Fibroblast of mammary gland (primary cell): ENCODE data around the gene LSR.

ENCODE experiments used
- DNase-seq: peaks from one replicate; pipeline ENCODE4 v3.0.0-alpha.2; 2010; ENCODE audit warnings: low read depth
- H3K4me3 ChIP-seq: 2 replicates; pipeline ENCODE4 v1.5.1; 2011; ENCODE audit warnings: low read depth, mild to moderate bottlenecking, low read length, moderate library complexity; ENCODE audit not compliant: control insufficient read depth
- TF ChIP-seq, protein P1 (sequence below): conservative IDR thresholded peaks from 2 replicates; pipeline ENCODE4 v1.5.1; 2011; ENCODE audit warnings: low read depth, low read length, inconsistent platforms; ENCODE audit not compliant: control insufficient read depth, insufficient read depth

Gene LSR

DNA sequence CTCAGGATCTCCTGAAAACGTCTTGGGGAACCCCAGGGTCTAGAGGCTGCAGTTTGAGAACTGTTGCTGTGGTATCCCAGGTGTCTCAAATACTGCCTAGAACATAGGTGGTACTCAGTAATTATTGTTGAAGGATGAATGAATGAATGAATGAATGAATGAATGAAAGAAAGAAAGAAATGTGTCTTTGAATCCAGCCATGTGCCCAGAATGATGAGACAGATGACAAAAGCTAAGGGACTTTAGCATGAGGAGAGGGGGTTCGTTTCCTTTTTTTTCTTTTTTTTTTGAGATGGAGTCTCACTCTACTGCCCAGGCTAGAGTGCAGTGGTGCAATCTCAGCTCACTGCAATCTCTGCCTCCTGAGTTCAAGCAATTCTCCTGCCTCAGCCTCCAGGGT, 7.8 kb downstream of the LSR start:
- H3K4me3 ChIP-seq: no peak overlapping the region
- TF ChIP-seq, protein P1, sequence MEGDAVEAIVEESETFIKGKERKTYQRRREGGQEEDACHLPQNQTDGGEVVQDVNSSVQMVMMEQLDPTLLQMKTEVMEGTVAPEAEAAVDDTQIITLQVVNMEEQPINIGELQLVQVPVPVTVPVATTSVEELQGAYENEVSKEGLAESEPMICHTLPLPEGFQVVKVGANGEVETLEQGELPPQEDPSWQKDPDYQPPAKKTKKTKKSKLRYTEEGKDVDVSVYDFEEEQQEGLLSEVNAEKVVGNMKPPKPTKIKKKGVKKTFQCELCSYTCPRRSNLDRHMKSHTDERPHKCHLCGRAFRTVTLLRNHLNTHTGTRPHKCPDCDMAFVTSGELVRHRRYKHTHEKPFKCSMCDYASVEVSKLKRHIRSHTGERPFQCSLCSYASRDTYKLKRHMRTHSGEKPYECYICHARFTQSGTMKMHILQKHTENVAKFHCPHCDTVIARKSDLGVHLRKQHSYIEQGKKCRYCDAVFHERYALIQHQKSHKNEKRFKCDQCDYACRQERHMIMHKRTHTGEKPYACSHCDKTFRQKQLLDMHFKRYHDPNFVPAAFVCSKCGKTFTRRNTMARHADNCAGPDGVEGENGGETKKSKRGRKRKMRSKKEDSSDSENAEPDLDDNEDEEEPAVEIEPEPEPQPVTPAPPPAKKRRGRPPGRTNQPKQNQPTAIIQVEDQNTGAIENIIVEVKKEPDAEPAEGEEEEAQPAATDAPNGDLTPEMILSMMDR: no peak
- DNase-seq: no peak

DNA sequence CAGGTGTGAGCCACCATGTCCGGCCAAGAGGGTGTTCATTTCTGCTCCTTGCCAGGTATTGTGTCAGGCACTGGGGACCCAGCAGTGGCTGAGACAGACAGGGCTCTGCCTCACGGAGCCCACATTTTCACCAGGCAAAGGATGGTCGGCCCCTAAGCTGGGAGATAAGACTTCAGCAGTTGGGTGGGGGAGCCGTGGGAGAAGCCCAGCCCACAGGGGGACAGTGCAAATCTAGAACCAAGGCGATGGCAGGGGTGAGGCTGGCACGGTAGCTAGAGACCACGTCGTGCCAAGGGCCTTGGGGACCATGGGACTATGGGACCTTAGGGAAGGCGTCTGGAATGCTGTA, 8.3 kb downstream of the LSR start:
- TF ChIP-seq, protein P1: no peak
- DNase-seq: no peak
- no peak overlapping the region for H3K4me3 ChIP-seq

DNA sequence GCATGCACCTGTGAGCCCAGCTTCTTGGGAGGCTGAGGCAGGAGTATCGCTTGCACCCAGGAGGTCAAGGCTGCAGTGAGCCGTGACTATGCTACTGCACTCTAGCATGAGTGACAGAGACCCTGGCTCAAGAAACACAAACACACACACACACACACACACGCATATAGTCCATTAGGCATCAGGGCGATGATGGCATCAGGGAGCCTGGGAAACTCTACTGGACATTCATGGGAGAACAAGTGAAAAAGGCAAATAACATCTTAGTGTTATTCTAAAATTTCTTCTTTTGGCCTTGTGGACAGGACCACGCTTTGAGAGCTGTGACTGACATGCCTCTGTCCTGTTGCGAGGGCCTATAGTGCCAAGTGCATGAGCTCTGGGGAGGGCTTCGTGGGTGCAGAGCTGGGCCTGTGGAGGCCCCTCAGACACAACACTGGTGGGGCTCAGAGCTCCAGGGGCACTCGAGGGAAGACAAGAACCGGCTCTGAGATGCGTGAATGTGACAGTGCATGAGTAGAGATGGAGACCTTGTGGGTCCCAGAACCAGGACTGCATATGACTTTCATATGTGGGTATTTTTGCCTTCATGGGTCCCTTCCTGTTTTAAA, 12.0 kb downstream of the LSR start:
- TF ChIP-seq, protein P1: no peak
- no peak for DNase-seq

DNA sequence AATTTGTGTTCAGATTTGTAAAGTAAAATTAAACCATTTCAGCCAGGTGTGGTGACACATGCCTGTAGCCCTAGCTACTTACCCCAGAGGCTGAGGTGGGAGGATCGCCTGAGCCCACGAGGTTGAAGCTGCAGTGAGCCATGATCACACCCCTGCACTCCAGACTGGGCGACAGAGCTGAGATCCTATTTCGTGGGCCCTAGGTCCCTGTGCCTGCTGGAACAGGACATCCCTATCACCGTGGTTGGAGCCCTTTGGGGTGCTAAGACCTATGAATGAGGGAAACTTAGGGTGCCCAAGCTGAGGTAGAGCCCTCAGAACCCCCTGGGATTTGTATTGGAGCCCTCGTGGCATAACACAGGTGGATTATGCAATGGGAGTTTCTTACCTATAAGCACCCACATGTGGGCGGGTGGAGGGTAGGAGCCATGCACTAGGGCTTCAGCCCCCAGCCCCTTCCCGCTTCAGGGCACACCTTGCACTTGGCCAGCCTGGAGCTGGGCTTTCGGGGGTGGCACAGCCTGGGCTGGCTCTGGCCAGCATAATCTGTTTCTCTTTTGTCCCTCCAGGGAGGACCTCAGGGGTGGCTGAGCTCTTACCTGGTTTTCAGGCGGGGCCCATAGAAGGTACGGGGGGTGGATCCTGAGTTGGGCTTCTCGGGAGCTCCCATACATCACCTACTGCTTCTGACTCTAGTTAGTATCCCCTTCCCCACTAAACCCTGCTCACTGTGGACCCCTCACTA, 12.7 kb downstream of the LSR start:
- TF ChIP-seq, protein P1: no peak
- no peak overlapping the region for H3K4me3 ChIP-seq
- DNase-seq: no peak

More for the DNA sequence above, 12.0 kb downstream of the LSR start:
- no peak overlapping the region for H3K4me3 ChIP-seq

DNA sequence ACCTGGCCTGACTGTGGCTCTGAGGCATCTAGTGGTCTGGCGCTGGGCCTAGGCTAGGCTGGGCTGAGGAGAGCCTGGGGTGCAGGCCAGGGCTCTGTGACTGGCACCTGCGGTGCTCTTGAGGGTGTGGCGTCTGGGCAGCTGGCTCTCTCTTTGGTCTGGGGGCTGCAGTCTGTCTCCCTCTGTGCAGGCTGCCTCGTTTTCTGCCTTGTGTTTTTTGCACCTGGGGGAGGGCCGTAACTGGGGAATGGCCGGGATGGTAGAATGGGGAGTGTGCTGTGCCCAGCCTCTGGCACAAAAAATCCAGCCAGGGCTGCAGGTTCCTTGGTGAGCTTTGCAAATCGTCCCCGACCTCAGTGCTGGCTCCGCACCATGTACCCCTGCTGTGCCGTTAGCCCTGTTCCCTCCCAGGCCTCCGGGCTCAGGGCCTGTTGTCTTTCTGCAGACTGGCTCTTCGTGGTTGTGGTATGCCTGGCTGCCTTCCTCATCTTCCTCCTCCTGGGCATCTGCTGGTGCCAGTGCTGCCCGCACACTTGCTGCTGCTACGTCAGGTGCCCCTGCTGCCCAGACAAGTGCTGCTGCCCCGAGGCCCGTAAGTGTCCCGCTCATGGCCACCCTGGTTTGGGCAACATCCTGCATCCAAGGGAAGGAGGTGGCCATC, 13.4 kb downstream of the LSR start:
- DNase-seq: no peak
- TF ChIP-seq, protein P1: no peak
- H3K4me3 ChIP-seq: no peak overlapping the region

DNA sequence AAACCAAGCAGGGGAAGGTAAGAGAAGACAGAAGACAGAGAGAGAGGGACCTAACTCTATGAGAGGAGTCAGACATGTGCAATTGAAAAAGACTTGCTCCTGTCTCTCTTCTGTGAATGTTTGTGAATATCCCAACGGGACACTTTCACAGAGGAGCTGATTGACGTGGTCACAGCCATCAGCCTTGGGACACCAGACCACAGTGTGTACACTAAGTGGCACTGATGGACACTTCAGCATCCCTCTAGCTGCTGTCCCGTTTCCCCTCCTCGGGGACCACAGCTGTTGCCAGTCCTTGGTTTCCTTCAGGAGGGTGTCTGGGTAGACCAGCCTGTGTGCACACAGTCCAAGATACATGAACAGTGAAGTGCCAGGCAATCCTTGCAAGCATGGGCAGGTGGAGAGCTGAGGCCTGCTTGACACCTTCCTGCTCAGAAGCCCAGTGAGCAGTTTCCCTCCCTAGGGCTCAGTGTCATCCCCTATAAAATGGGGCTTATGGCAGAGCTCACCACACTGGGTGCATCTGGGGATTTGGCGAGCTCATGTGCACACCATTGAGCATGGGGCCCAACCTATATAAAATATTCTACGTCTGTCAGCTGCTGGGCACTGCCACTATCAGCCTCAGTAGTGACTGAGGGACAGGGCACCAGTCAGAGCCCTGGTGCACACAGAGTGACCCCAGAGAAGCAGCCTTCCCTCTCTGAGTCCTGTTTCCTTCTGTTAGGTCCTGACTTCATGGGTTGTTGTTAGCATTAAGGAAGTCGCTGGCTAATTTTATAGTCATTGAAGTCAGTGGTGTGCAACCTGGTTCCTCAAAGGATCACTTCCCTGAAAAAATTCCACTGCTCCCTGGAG, 15.7 kb downstream of the LSR start:
- H3K4me3 ChIP-seq: no peak overlapping the region
- TF ChIP-seq, protein P1: no peak
- no peak for DNase-seq
